ENCODE measurements around the gene F7. TPM values are rescaled to one million over a fixed set of nuclear protein-coding genes. Genes with fewer than 3 reads are reported as not detected.

Gene F7
- total and polyA plus RNA-seq, 2 donors (not counting 1 experiment from before 2014, with no cell fraction given), result not detected

GRCh38 chr13:113087923-113088690, 17.5 kb upstream of the F7 start:
- Histone ChIP-seq H3K27me3 (ENCODE audit: control insufficient read depth, insufficient read depth, low read length) (no peaks in the 10 kb centered on the region), H3K4me1 (ENCODE audit: control insufficient read depth, extremely low read depth, insufficient read depth, low read length) (no peaks in the 10 kb centered on the region), H3K27ac (ENCODE audit: insufficient read depth, low read length) (no peak overlapping the region), H3K79me2 (ENCODE audit: control insufficient read depth, insufficient read depth, low read length) (no peaks in the 10 kb centered on the region), H4K20me1 (ENCODE audit: control insufficient read depth, extremely low read depth, insufficient read depth, low read length) (no peaks in the 10 kb centered on the region), H3K9ac (ENCODE audit: insufficient read depth, low read length) (no peak overlapping the region), H3K4me3 (replicated peaks in 1 of 4; ENCODE audit: control extremely low read depth in 1 of 4, insufficient read depth in 1 of 4, low read depth in 3 of 4, low read length in 4 of 4) (no peak overlapping the region), H3K9me3 (ENCODE audit: control insufficient read depth, insufficient read depth, low read depth, low read length) (no peaks in the 10 kb centered on the region), H2AFZ (ENCODE audit: low read length) (no peak overlapping the region), H3K4me2 (ENCODE audit: extremely low read depth, insufficient read depth, low read length) (no peak overlapping the region), H3K36me3 (ENCODE audit: control insufficient read depth, insufficient read depth, low read length) (no peaks in the 10 kb centered on the region)
- TF ChIP-seq EZH2 (IDR thresholded peaks at IDR 0.05; ENCODE audit: low read length, missing control alignments) (no peak), CTCF (conservative IDR thresholded peaks at IDR 0.05 in 1 of 2, IDR thresholded peaks at IDR 0.05 in 1 of 2; ENCODE audit: low read depth in 1 of 2, low read length in 2 of 2) (no peak)
- DNase-seq (ENCODE audit: low read depth in 2 of 2), result no peak

- no peak for DNase-seq (ENCODE audit: low read depth in 2 of 2)
- H3K36me3 ChIP-seq (ENCODE audit: control insufficient read depth, insufficient read depth, low read length), result no peaks in the 10 kb centered on the region
- H3K4me3 ChIP-seq (replicated peaks in 1 of 4; ENCODE audit: control extremely low read depth in 1 of 4, insufficient read depth in 1 of 4, low read depth in 3 of 4, low read length in 4 of 4), result no peak overlapping the region
- H3K9ac ChIP-seq (ENCODE audit: insufficient read depth, low read length), result no peak overlapping the region
- TF ChIP-seq CTCF (conservative IDR thresholded peaks at IDR 0.05 in 1 of 2, IDR thresholded peaks at IDR 0.05 in 1 of 2; ENCODE audit: low read depth in 1 of 2, low read length in 2 of 2) (no peak), EZH2 (IDR thresholded peaks at IDR 0.05; ENCODE audit: low read length, missing control alignments) (no peak)
- H2AFZ ChIP-seq (ENCODE audit: low read length), result no peak overlapping the region
- no peak overlapping the region for H3K27ac ChIP-seq (ENCODE audit: insufficient read depth, low read length)
- no peak overlapping the region for H3K4me2 ChIP-seq (ENCODE audit: extremely low read depth, insufficient read depth, low read length)
- H4K20me1 ChIP-seq (ENCODE audit: control insufficient read depth, extremely low read depth, insufficient read depth, low read length), result no peaks in the 10 kb centered on the region
- H3K4me1 ChIP-seq (ENCODE audit: control insufficient read depth, extremely low read depth, insufficient read depth, low read length), result no peaks in the 10 kb centered on the region
- no peaks in the 10 kb centered on the region for H3K27me3 ChIP-seq (ENCODE audit: control insufficient read depth, insufficient read depth, low read length)
- no peaks in the 10 kb centered on the region for H3K9me3 ChIP-seq (ENCODE audit: control insufficient read depth, insufficient read depth, low read depth, low read length)
- H3K79me2 ChIP-seq (ENCODE audit: control insufficient read depth, insufficient read depth, low read length), result no peaks in the 10 kb centered on the region
Measured at GRCh38 chr13:113088691-113089020, 16.9 kb upstream of the F7 start.

GRCh38 chr13:113089693-113090414, 15.7 kb upstream of the F7 start:
- no peaks in the 10 kb centered on the region for H3K27me3 ChIP-seq (ENCODE audit: control insufficient read depth, insufficient read depth, low read length)
- H3K27ac ChIP-seq (ENCODE audit: insufficient read depth, low read length), result no peak overlapping the region
- DNase-seq (ENCODE audit: low read depth in 2 of 2), result no peak
- H4K20me1 ChIP-seq (ENCODE audit: control insufficient read depth, extremely low read depth, insufficient read depth, low read length), result no peaks in the 10 kb centered on the region
- H3K9ac ChIP-seq (ENCODE audit: insufficient read depth, low read length), result no peak overlapping the region
- no peaks in the 10 kb centered on the region for H3K79me2 ChIP-seq (ENCODE audit: control insufficient read depth, insufficient read depth, low read length)
- TF ChIP-seq EZH2 (IDR thresholded peaks at IDR 0.05; ENCODE audit: low read length, missing control alignments) (no peak), CTCF (conservative IDR thresholded peaks at IDR 0.05 in 1 of 2, IDR thresholded peaks at IDR 0.05 in 1 of 2; ENCODE audit: low read depth in 1 of 2, low read length in 2 of 2) (no peak)
- H3K36me3 ChIP-seq (ENCODE audit: control insufficient read depth, insufficient read depth, low read length), result no peaks in the 10 kb centered on the region
- no peak overlapping the region for H2AFZ ChIP-seq (ENCODE audit: low read length)
- no peak overlapping the region for H3K4me3 ChIP-seq (replicated peaks in 1 of 4; ENCODE audit: control extremely low read depth in 1 of 4, insufficient read depth in 1 of 4, low read depth in 3 of 4, low read length in 4 of 4)
- no peaks in the 10 kb centered on the region for H3K4me1 ChIP-seq (ENCODE audit: control insufficient read depth, extremely low read depth, insufficient read depth, low read length)
- H3K4me2 ChIP-seq (ENCODE audit: extremely low read depth, insufficient read depth, low read length), result no peak overlapping the region
- H3K9me3 ChIP-seq (ENCODE audit: control insufficient read depth, insufficient read depth, low read depth, low read length), result no peaks in the 10 kb centered on the region

Data from fibroblast of lung (primary cell).